K562 (cell line): Measurements from ENCODE around the gene HS3ST2. TPM values are rescaled to one million over a fixed set of nuclear protein-coding genes. Genes with fewer than 3 reads are reported as not detected.

Source experiments
- ATAC-seq: fragments of 200-7000 bp; cut with Tn5 transposase; 3 replicates; pipeline ENCODE4 v1.9.1; 2020; ENCODE audit warnings: moderate library complexity
- BruUV-seq: library from RNA; stranded (reverse); fragments of 400-500 nt; replicated peaks from 2 replicates; lab custom pipeline; 2021; lab: Mats Ljungman, UMichigan
- CTCF ChIA-PET: fragments of 300-600 bp; formaldehyde crosslinking; extraction: SDS; loops from one replicate; lab custom pipeline; 2021; ENCODE audit warnings: low intra/inter-chr PET ratio; lab: Yijun Ruan, JAX
- POLR2A ChIA-PET: fragments of 300-600, 350-650 bp; sonication (Branson Sonifier 250); formaldehyde crosslinking; extraction: SDS; loops from one replicate; lab custom pipeline; 2021; ENCODE audit warnings: antibody characterized with exemption, inconsistent platforms; lab: Yijun Ruan, JAX
- DNase-seq, 4 experiments: peaks; one replicate each; pipeline versions ENCODE4 v3.0.0 to v3.0.0-alpha.2; 2011 to 2018; ENCODE audit warnings: low spot score in 3 of 4, mixed read lengths in 3 of 4; ENCODE audit errors: extremely low read depth in 1 of 4
- FAIRE-seq: peaks from 2 replicates; lab custom pipeline; 2011; peaks lifted over from hg19 to GRCh38; lab: Jason Lieb, UNC
- H2AFZ ChIP-seq: 2 replicates; pipeline ENCODE4 v1.6.0; 2011; ENCODE audit warnings: low read depth, low read length, control low read depth, inconsistent platforms
- H3K27ac ChIP-seq: fragments of 200-600 bp; 3 replicates; pipeline ENCODE4 v1.8.0; 2011; ENCODE audit warnings: low read depth, mild to moderate bottlenecking, control low read depth, inconsistent platforms, low read length, moderate library complexity, mixed read lengths; ENCODE audit errors: extremely low read depth
- H3K27me3 ChIP-seq, 2 experiments: fragments of 300-600 bp in 1 of 2; 2 replicates in 1 of 2; 3 replicates in 1 of 2; pipeline versions ENCODE4 v1.6.0 to v1.8.0; 2011; ENCODE audit warnings: inconsistent platforms in 2 of 2, low read length in 2 of 2, mild to moderate bottlenecking in 1 of 2, mixed read lengths in 1 of 2, moderate library complexity in 1 of 2; ENCODE audit not compliant: control insufficient read depth in 2 of 2, insufficient read depth in 2 of 2
- H3K36me3 ChIP-seq: fragments of 300-600 bp; 3 replicates; pipeline ENCODE4 v1.8.0; 2011; ENCODE audit warnings: mild to moderate bottlenecking, low read length, inconsistent platforms; ENCODE audit not compliant: control insufficient read depth, insufficient read depth
- H3K4me1 ChIP-seq, 2 experiments: fragments of 200-600 bp in 1 of 2; replicated peaks in 1 of 2; 2 replicates in 1 of 2; 3 replicates in 1 of 2; pipeline versions ENCODE4 v1.5.1 to v1.8.0; 2011; ENCODE audit warnings: inconsistent platforms in 2 of 2, low read length in 2 of 2, mild to moderate bottlenecking in 1 of 2, mixed read lengths in 1 of 2, moderate library complexity in 1 of 2; ENCODE audit not compliant: control insufficient read depth in 2 of 2, insufficient read depth in 2 of 2
- H3K4me2 ChIP-seq: 2 replicates; pipeline ENCODE4 v1.6.1; 2011; ENCODE audit warnings: low read length, control low read depth, inconsistent platforms, mixed read lengths; ENCODE audit not compliant: insufficient read depth
- H3K4me3 ChIP-seq: fragments of 200-600 bp; sonication (generic), shearing (Covaris generic); 2 replicates; pipeline ENCODE4 v1.5.1; 2016; ENCODE audit warnings: control low read depth, inconsistent platforms
- H3K79me2 ChIP-seq: fragments of 200-600 bp; 3 replicates; pipeline ENCODE4 v1.8.0; 2011; ENCODE audit warnings: low read length, inconsistent platforms; ENCODE audit not compliant: control insufficient read depth, insufficient read depth
- H3K9ac ChIP-seq, 2 experiments: 2 replicates each; pipeline versions ENCODE4 v1.6.0 to v1.6.1; 2011; ENCODE audit warnings: low read depth in 2 of 2, low read length in 2 of 2, control low read depth in 1 of 2, inconsistent platforms in 1 of 2, mild to moderate bottlenecking in 1 of 2, mixed read lengths in 1 of 2; ENCODE audit not compliant: insufficient read depth in 1 of 2
- H3K9me1 ChIP-seq: one replicate; pipeline ENCODE4 v1.6.0; 2011; ENCODE audit warnings: inconsistent platforms, mild to moderate bottlenecking, low read length, moderate library complexity; ENCODE audit not compliant: control insufficient read depth, insufficient read depth
- H3K9me3 ChIP-seq: replicated peaks from 2 replicates; pipeline ENCODE4 v1.5.1; 2011; ENCODE audit warnings: low read depth, low read length, inconsistent platforms; ENCODE audit not compliant: control insufficient read depth, insufficient read depth
- H4K20me1 ChIP-seq: replicated peaks from 2 replicates; pipeline ENCODE4 v1.6.1; 2011; ENCODE audit warnings: low read length, inconsistent platforms, mixed read lengths; ENCODE audit not compliant: control insufficient read depth, insufficient read depth
- HNRNPH1 ChIP-seq: fragments of 200-400 bp; formaldehyde crosslinking; optimal IDR thresholded peaks from 2 replicates; pipeline ENCODE3; 2017; ENCODE audit warnings: low read depth, mild to moderate bottlenecking, low read length, moderate library complexity
- HNRNPL ChIP-seq: fragments of 200-400 bp; formaldehyde crosslinking; IDR thresholded peaks from 2 replicates; pipeline ENCODE4 v1.6.1; 2017; ENCODE audit warnings: low read depth, mild to moderate bottlenecking, low read length
- MAFK ChIP-seq: IDR thresholded peaks from 2 replicates; pipeline ENCODE4 v1.6.1; 2011; ENCODE audit warnings: low read length, improper control_type of control experiment
- RBM25 ChIP-seq: fragments of 200-400 bp; formaldehyde crosslinking; IDR thresholded peaks from 2 replicates; pipeline ENCODE4 v1.6.1; 2018; ENCODE audit warnings: low read length, low read depth, moderate library complexity; ENCODE audit not compliant: severe bottlenecking
- RCOR1 ChIP-seq, 2 experiments: IDR thresholded peaks; 2 replicates each; pipeline ENCODE4 v1.6.1; 2012; ENCODE audit warnings: low read depth in 2 of 2, low read length in 2 of 2, borderline replicate concordance in 1 of 2, improper control_type of control experiment in 1 of 2
- RFX7 ChIP-seq: fragments of 250-450 bp; sonication (Bioruptor Pico); IDR thresholded peaks from 2 replicates; pipeline ENCODE4 v1.5.1; 2021; ENCODE audit warnings: mild to moderate bottlenecking
- ZBTB49 ChIP-seq: sonication (generic); formaldehyde crosslinking; IDR thresholded peaks from 2 replicates; pipeline ENCODE4 v1.8.0; 2022; ENCODE audit warnings: missing genetic modification reagents, mild to moderate bottlenecking, borderline replicate concordance
- ZEB2 ChIP-seq: fragments of 450-650 bp; IDR thresholded peaks from 2 replicates; pipeline ENCODE4 v1.6.1; 2016
- ZHX1 ChIP-seq: fragments of 150-350 bp; conservative IDR thresholded peaks from 2 replicates; pipeline ENCODE4 v1.6.1; 2014; ENCODE audit warnings: low read length
- ZNF274 ChIP-seq: IDR thresholded peaks from 2 replicates; pipeline ENCODE4 v1.6.1; 2011; ENCODE audit warnings: low read depth, mild to moderate bottlenecking, low read length, moderate library complexity, borderline replicate concordance
- ZNF449 ChIP-seq: fragments of 250-450 bp; sonication (Bioruptor Pico); IDR thresholded peaks from 2 replicates; pipeline ENCODE4 v1.8.0; 2022; ENCODE audit warnings: moderate library complexity, mild to moderate bottlenecking, inconsistent platforms
- WGBS: fragments of 100-300 bp; shearing (Covaris generic); methylation state at CpG from one replicate; pipeline ENCODE4 v1.1.6; 2016; ENCODE audit warnings: low coverage, mixed read lengths; ENCODE audit not compliant: insufficient coverage; ENCODE audit errors: missing lambda C conversion rate; 5-methylcytosine and 5-hydroxymethylcytosine counted together
- in situ Hi-C: fragments of 300-500 bp; cut with MboI; formaldehyde crosslinking; loops from 4 replicates; pipeline ENCODE4 v1.15.0; 2018; ENCODE audit warnings: inconsistent platforms, mixed read lengths
- intact Hi-C: fragments of 100-400 bp; cut with micrococcal nuclease; formaldehyde crosslinking; loops from 2 replicates; pipeline ENCODE4 v1.14.2; 2022
- polyA plus RNA-seq, 8 experiments: library from polyadenylated mRNA; depleted of rRNA in 4 of 8; stranded (reverse) in 5 of 8; unstranded in 3 of 8; fragments of >200 nt; fragmentation: Nextera tagmentation in 2 of 8; fragmentation: Illumina TruSeq in 1 of 8; extraction: Ambion mirVana in 2 of 8; extraction: Trizol in 1 of 8; gene quantifications; 2 replicates each; pipeline versions ENCODE4 v1.2.1 to v1.2.3, GENCODE V29; 2011 to 2014; ENCODE audit warnings: inconsistent platforms in 1 of 8, missing spikeins in 1 of 8
- total RNA-seq, 7 experiments: library from RNA; depleted of rRNA in 6 of 7; stranded (reverse); fragments of >200 nt in 6 of 7; fragmentation: Illumina TruSeq in 2 of 7; extraction: Trizol in 2 of 7; gene quantifications; 2 replicates each; pipeline versions ENCODE4 v1.2.1 to v1.2.3, GENCODE V29; 2011 to 2021; ENCODE audit warnings: low replicate concordance in 1 of 7

The HS3ST2 gene
- total and polyA plus RNA-seq, 9 of the 15 experiments (the other 6 are each of a cell fraction or from before 2014, with no cell fraction given): not detected

- no peak for FAIRE-seq
- intact Hi-C loops (no loop called here), in situ Hi-C loops (no loop called here)
- Histone ChIP-seq H3K79me2 (no peaks in the 10 kb centered on the region), H3K36me3 (no peaks in the 10 kb centered on the region), H2AFZ (no peak overlapping the region), H3K4me1 (no peaks in the 10 kb centered on the region), H3K4me3 (no peak overlapping the region), H3K4me2 (no peak overlapping the region)
- 0% methylated on average over 8 of the region's 9 CpGs for WGBS
- no TSS peak for BruUV-seq
- ChIA-PET CTCF (no interaction called here), POLR2A (interaction anchor here (0.5 to 1.4 kb wide), 3 partner anchors 10 to 1197 kb away, joined by 3 to 5 read pairs (median 3); no protein-coding TSS in a partner anchor)
- TF ChIP-seq ZNF449 (CRISPR knock-in tag) (no peak), HNRNPH1 (no peak), RCOR1 (IDR thresholded peaks at IDR 0.05; ENCODE audit: borderline replicate concordance in 1 of 2, low read depth in 2 of 2, low read length in 2 of 2) (no peak), ZEB2 (no peak), ZNF274 (no peak), RBM25 (no peak), ZBTB49 (no peak), HNRNPL (no peak), RFX7 (CRISPR knock-in tag) (no peak), MAFK (no peak), ZHX1 (no peak)
- TF ChIP-seq, all 486 proteins: peak for 0
- Histone ChIP-seq H3K9me3 (no peaks in the 10 kb centered on the region), H3K9me1 (no peaks in the 10 kb centered on the region), H3K9ac (no peak overlapping the region), H3K27me3 (no peaks in the 10 kb centered on the region), H4K20me1 (no peaks in the 10 kb centered on the region), H3K27ac (no peak overlapping the region)
- DNase-seq (no peak), ATAC-seq (no peak)
Measured at GRCh38 chr16:22764662-22765327, 49.2 kb upstream of the HS3ST2 start.
